SK-N-SH treated with all-trans-retinoic acid at 6 μM for 48 hours (cell line): Measurements from ENCODE around the gene PARL.

ENCODE experiments used
- ATAC-seq: fragments of 200-7000 bp; cut with Tn5 transposase; 3 replicates; pipeline ENCODE4 v1.9.1; 2020; ENCODE audit warnings: mild to moderate bottlenecking, moderate library complexity
- ARNTL ChIP-seq: fragments of 450-650 bp; formaldehyde crosslinking; IDR thresholded peaks from 2 replicates; pipeline ENCODE4 v1.5.0; 2020; ENCODE audit warnings: low read depth, mild to moderate bottlenecking, moderate library complexity, borderline replicate concordance
- BACH2 ChIP-seq: fragments of 250-450 bp; sonication (Bioruptor Pico); IDR thresholded peaks from 2 replicates; pipeline ENCODE4 v1.9.0; 2021; ENCODE audit warnings: mild to moderate bottlenecking, borderline replicate concordance
- CSDC2 ChIP-seq: fragments of 250-450 bp; sonication (Bioruptor Pico); IDR thresholded peaks from 2 replicates; pipeline ENCODE4 v1.5.0; 2020; ENCODE audit warnings: mild to moderate bottlenecking, moderate library complexity
- ESRRG ChIP-seq: fragments of 250-450 bp; sonication (Bioruptor Pico); IDR thresholded peaks from 2 replicates; pipeline ENCODE4 v1.6.1; 2021; ENCODE audit warnings: mild to moderate bottlenecking
- GLIS3 ChIP-seq: fragments of 250-450 bp; sonication (Bioruptor Pico); IDR thresholded peaks from 2 replicates; pipeline ENCODE4 v1.5.0; 2020; ENCODE audit warnings: mild to moderate bottlenecking, moderate library complexity
- ISL1 ChIP-seq: fragments of 250-450 bp; sonication (Bioruptor Pico); IDR thresholded peaks from 2 replicates; pipeline ENCODE4 v2.1.2; 2022; ENCODE audit warnings: mild to moderate bottlenecking, moderate library complexity
- OSR1 ChIP-seq: fragments of 250-450 bp; sonication (Bioruptor Pico); IDR thresholded peaks from 2 replicates; pipeline ENCODE4 v1.8.0; 2022; ENCODE audit warnings: moderate library complexity, mild to moderate bottlenecking, inconsistent platforms
- PPARA ChIP-seq: fragments of 250-450 bp; sonication (Bioruptor Pico); IDR thresholded peaks from 2 replicates; pipeline ENCODE4 v1.5.0; 2020; ENCODE audit warnings: mild to moderate bottlenecking, borderline replicate concordance
- RARB ChIP-seq: fragments of 250-450 bp; sonication (Bioruptor Pico); IDR thresholded peaks from 2 replicates; pipeline ENCODE4 v1.8.0; 2021; ENCODE audit warnings: mild to moderate bottlenecking, moderate library complexity
- SNAI2 ChIP-seq: fragments of 250-450 bp; sonication (Bioruptor Pico); IDR thresholded peaks from 2 replicates; pipeline ENCODE4 v1.5.0; 2020; ENCODE audit warnings: mild to moderate bottlenecking, moderate library complexity
- TCF4 ChIP-seq: fragments of 250-450 bp; sonication (Bioruptor Pico); IDR thresholded peaks from 2 replicates; pipeline ENCODE4 v1.8.0; 2021; ENCODE audit warnings: mild to moderate bottlenecking, moderate library complexity, borderline replicate concordance
- TOX ChIP-seq: fragments of 250-450 bp; sonication (Bioruptor Pico); IDR thresholded peaks from 2 replicates; pipeline ENCODE4 v1.8.0; 2021; ENCODE audit warnings: mild to moderate bottlenecking, moderate library complexity, borderline replicate concordance
- ZC3H10 ChIP-seq: fragments of 250-450 bp; sonication (Bioruptor Pico); IDR thresholded peaks from 2 replicates; pipeline ENCODE4 v1.5.1; 2021; ENCODE audit warnings: mild to moderate bottlenecking, moderate library complexity
- ZFP3 ChIP-seq: fragments of 250-450 bp; sonication (Bioruptor Pico); IDR thresholded peaks from 2 replicates; pipeline ENCODE4 v1.5.0; 2020; ENCODE audit warnings: mild to moderate bottlenecking, moderate library complexity
- ZFP30 ChIP-seq: fragments of 450-650 bp; formaldehyde crosslinking; IDR thresholded peaks from 2 replicates; pipeline ENCODE4 v1.5.0; 2022; ENCODE audit warnings: mild to moderate bottlenecking, moderate library complexity
- ZNF565 ChIP-seq: fragments of 450-650 bp; formaldehyde crosslinking; conservative IDR thresholded peaks from 2 replicates; pipeline ENCODE4 v1.5.0; 2020; ENCODE audit warnings: low read depth, mild to moderate bottlenecking, moderate library complexity
- ZNF70 ChIP-seq: fragments of 450-650 bp; formaldehyde crosslinking; IDR thresholded peaks from 2 replicates; pipeline ENCODE4 v1.5.0; 2020; ENCODE audit warnings: mild to moderate bottlenecking, moderate library complexity
- ZNF8 ChIP-seq: fragments of 450-650 bp; formaldehyde crosslinking; IDR thresholded peaks from 2 replicates; pipeline ENCODE4 v1.5.0; 2020; ENCODE audit warnings: mild to moderate bottlenecking, moderate library complexity
- TF ChIP-seq, protein P1 (sequence below): fragments of 250-450 bp; sonication (Bioruptor Pico); IDR thresholded peaks from 2 replicates; pipeline ENCODE4 v1.8.0; 2021; ENCODE audit warnings: low read depth, mild to moderate bottlenecking, moderate library complexity, borderline replicate concordance
- TF ChIP-seq, protein P2 (sequence below): fragments of 250-450 bp; sonication (Bioruptor Pico); IDR thresholded peaks from 2 replicates; pipeline ENCODE4 v1.5.1; 2020; ENCODE audit warnings: low read depth, mild to moderate bottlenecking, moderate library complexity
- TF ChIP-seq, protein P3 (sequence below): fragments of 250-450 bp; sonication (Bioruptor Pico); IDR thresholded peaks from 2 replicates; pipeline ENCODE4 v1.5.1; 2021; ENCODE audit warnings: mild to moderate bottlenecking, moderate library complexity
- TF ChIP-seq, protein P4 (sequence below): fragments of 250-450 bp; sonication (Bioruptor Pico); IDR thresholded peaks from 2 replicates; pipeline ENCODE4 v1.8.0; 2020; ENCODE audit warnings: mild to moderate bottlenecking, moderate library complexity, borderline replicate concordance

PARL gene

DNA sequence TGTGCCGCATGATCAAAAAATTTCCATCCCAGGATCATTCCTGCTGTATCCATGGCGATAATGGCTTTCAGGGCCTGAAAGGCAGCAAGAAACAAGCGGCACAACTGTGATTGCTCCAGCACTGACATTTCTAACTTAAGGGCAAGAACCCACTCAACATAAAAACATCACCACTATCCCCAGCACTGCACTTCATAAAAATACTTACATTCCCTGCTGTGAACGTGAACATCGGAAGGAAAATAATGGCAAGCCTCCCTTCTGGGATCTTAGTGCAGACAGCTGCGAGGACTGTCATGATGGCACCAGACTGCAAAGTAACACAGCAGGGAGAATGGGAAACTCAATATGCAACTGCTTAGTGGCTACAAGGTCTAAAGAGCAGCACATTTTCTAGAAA is 51.2 kb downstream of the PARL start:
- ATAC-seq: no peak
- TF ChIP-seq RARB (no peak), ESRRG (no peak), ZNF8 (no peak), ZNF565 (CRISPR knock-in tag) (no peak), ARNTL (no peak), PPARA (CRISPR knock-in tag) (no peak), GLIS3 (CRISPR knock-in tag) (no peak), ZFP30 (CRISPR knock-in tag) (no peak), TCF4 (CRISPR knock-in tag) (no peak)
- TF ChIP-seq, protein P1, sequence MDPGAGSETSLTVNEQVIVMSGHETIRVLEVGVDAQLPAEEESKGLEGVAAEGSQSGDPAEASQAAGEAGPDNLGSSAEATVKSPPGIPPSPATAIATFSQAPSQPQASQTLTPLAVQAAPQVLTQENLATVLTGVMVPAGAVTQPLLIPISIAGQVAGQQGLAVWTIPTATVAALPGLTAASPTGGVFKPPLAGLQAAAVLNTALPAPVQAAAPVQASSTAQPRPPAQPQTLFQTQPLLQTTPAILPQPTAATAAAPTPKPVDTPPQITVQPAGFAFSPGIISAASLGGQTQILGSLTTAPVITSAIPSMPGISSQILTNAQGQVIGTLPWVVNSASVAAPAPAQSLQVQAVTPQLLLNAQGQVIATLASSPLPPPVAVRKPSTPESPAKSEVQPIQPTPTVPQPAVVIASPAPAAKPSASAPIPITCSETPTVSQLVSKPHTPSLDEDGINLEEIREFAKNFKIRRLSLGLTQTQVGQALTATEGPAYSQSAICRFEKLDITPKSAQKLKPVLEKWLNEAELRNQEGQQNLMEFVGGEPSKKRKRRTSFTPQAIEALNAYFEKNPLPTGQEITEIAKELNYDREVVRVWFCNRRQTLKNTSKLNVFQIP: no peak
- TF ChIP-seq, protein P2, sequence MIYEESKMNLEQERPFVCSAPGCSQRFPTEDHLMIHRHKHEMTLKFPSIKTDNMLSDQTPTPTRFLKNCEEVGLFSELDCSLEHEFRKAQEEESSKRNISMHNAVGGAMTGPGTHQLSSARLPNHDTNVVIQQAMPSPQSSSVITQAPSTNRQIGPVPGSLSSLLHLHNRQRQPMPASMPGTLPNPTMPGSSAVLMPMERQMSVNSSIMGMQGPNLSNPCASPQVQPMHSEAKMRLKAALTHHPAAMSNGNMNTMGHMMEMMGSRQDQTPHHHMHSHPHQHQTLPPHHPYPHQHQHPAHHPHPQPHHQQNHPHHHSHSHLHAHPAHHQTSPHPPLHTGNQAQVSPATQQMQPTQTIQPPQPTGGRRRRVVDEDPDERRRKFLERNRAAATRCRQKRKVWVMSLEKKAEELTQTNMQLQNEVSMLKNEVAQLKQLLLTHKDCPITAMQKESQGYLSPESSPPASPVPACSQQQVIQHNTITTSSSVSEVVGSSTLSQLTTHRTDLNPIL: no peak
- TF ChIP-seq, protein P3, sequence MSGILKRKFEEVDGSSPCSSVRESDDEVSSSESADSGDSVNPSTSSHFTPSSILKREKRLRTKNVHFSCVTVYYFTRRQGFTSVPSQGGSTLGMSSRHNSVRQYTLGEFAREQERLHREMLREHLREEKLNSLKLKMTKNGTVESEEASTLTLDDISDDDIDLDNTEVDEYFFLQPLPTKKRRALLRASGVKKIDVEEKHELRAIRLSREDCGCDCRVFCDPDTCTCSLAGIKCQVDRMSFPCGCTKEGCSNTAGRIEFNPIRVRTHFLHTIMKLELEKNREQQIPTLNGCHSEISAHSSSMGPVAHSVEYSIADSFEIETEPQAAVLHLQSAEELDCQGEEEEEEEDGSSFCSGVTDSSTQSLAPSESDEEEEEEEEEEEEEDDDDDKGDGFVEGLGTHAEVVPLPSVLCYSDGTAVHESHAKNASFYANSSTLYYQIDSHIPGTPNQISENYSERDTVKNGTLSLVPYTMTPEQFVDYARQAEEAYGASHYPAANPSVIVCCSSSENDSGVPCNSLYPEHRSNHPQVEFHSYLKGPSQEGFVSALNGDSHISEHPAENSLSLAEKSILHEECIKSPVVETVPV: no peak

DNA sequence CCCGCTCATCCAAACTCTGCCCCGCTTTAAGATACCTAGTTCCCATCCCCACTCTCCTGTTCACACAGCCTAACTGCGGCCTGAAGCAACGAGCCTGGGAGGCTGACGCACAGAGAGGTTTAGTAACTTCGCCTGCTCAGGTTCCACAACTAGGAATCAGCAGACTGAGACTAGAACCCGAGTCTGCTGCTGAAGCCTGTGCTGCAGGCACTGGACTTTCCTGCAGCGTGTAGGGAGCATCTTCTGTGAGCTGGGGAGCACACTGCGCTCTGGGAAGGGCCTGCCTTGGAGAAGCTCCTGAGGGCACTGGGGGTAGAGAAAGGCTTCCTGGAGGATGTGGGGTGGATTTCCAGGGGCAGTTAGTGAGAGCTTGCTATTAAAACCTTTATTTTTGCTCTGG is 54.5 kb downstream of the PARL start:
- ATAC-seq: no peak

DNA sequence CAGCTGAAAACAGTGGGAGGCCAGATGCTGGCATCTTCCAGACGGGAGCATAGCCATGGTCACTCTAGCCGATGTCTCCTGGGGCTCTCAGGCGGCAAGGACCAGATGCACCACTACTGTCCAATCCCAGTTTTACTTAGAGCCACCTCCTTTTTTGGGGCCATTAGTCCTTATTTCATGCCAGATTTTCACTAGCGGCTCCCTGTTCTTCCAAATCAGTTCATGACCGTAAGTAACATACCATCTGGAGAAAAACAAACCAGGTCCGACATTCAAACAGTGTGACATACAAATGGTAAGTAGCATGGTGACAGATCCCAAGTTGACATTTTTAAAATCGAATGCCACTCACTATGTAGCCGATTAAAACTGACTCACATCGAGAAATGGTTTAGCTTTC is 55.2 kb downstream of the PARL start:
- ATAC-seq: no peak
- TF ChIP-seq, protein P4, sequence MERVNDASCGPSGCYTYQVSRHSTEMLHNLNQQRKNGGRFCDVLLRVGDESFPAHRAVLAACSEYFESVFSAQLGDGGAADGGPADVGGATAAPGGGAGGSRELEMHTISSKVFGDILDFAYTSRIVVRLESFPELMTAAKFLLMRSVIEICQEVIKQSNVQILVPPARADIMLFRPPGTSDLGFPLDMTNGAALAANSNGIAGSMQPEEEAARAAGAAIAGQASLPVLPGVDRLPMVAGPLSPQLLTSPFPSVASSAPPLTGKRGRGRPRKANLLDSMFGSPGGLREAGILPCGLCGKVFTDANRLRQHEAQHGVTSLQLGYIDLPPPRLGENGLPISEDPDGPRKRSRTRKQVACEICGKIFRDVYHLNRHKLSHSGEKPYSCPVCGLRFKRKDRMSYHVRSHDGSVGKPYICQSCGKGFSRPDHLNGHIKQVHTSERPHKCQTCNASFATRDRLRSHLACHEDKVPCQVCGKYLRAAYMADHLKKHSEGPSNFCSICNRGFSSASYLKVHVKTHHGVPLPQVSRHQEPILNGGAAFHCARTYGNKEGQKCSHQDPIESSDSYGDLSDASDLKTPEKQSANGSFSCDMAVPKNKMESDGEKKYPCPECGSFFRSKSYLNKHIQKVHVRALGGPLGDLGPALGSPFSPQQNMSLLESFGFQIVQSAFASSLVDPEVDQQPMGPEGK (CRISPR knock-in tag): no peak
- TF ChIP-seq PPARA (CRISPR knock-in tag) (no peak), OSR1 (no peak), CSDC2 (CRISPR knock-in tag) (no peak), BACH2 (no peak), ZC3H10 (CRISPR knock-in tag) (no peak), TCF4 (CRISPR knock-in tag) (no peak), ZNF70 (CRISPR knock-in tag) (no peak), ARNTL (no peak), SNAI2 (CRISPR knock-in tag) (no peak), ZFP3 (CRISPR knock-in tag) (no peak), ZNF8 (no peak), RARB (no peak), ISL1 (CRISPR knock-in tag) (no peak), TOX (no peak), ZFP30 (CRISPR knock-in tag) (no peak)

More for the DNA sequence above, 54.5 kb downstream of the PARL start:
- no peak for TF ChIP-seq ZNF8
- no peak for TF ChIP-seq ZC3H10 (CRISPR knock-in tag)
- TF ChIP-seq, protein P4 (CRISPR knock-in tag): no peak
- no peak for TF ChIP-seq TOX
- no peak for TF ChIP-seq ZNF565 (CRISPR knock-in tag)
- no peak for TF ChIP-seq ZFP3 (CRISPR knock-in tag)
- TF ChIP-seq CSDC2 (CRISPR knock-in tag): no peak
- TF ChIP-seq ESRRG: no peak
- no peak for TF ChIP-seq SNAI2 (CRISPR knock-in tag)
- TF ChIP-seq, protein P3: no peak
- no peak for TF ChIP-seq ARNTL
- TF ChIP-seq PPARA (CRISPR knock-in tag): no peak
- TF ChIP-seq ZNF70 (CRISPR knock-in tag): no peak
- TF ChIP-seq OSR1: no peak
- TF ChIP-seq RARB: no peak
